ELF-1 (cell line): ENCODE data around the gene TPM2.
A peak's percentile ranks its signal among the peaks of the same experiment; 100 is the strongest.

Experiments
- DNase-seq: peaks from one replicate; pipeline ENCODE4 v3.0.0-alpha.2; 2016; ENCODE audit warnings: low read depth, low spot score

TPM2 gene

DNA sequence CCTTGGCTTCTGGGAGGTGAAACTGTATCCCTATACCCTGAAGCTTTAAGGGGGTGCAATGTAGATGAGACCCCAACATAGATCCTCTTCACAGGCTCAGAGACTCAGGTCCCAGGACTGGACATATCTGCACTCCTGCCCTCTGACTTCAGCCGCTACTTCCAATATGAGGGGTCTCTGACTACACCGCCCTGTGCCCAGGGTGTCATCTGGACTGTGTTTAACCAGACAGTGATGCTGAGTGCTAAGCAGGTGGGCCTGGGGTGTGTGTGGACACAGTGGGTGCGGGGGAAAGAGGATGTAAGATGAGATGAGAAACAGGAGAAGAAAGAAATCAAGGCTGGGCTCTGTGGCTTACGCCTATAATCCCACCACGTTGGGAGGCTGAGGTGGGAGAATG is 10.6 kb downstream of the TPM2 start:
- DNase-seq = no peak

DNA sequence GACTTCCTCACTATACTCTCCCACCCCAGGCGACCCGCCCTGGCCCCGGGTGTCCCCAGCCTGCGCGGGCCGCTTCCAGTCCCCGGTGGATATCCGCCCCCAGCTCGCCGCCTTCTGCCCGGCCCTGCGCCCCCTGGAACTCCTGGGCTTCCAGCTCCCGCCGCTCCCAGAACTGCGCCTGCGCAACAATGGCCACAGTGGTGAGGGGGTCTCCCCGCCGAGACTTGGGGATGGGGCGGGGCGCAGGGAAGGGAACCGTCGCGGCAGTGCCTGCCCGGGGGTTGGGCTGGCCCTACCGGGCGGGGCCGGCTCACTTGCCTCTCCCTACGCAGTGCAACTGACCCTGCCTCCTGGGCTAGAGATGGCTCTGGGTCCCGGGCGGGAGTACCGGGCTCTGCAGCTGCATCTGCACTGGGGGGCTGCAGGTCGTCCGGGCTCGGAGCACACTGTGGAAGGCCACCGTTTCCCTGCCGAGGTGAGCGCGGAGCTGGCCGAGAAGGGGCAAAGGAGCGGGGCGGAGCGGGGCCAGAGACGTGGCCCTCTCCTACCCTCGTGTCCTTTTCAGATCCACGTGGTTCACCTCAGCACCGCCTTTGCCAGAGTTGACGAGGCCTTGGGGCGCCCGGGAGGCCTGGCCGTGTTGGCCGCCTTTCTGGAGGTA is 13.9 kb downstream of the TPM2 start:
- peak; percentile 74 for DNase-seq

DNA sequence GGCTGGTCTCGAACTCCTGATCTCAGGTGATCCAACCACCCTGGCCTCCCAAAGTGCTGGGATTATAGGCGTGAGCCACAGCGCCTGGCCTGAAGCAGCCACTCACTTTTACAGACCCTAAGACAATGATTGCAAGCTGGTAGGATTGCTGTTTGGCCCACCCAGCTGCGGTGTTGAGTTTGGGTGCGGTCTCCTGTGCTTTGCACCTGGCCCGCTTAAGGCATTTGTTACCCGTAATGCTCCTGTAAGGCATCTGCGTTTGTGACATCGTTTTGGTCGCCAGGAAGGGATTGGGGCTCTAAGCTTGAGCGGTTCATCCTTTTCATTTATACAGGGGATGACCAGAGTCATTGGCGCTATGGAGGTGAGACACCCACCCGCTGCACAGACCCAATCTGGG is 14.5 kb downstream of the TPM2 start:
- DNase-seq = peak; percentile 50

DNA sequence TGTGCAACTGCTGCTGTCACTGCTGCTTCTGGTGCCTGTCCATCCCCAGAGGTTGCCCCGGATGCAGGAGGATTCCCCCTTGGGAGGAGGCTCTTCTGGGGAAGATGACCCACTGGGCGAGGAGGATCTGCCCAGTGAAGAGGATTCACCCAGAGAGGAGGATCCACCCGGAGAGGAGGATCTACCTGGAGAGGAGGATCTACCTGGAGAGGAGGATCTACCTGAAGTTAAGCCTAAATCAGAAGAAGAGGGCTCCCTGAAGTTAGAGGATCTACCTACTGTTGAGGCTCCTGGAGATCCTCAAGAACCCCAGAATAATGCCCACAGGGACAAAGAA is 15.7 kb downstream of the TPM2 start:
- DNase-seq = no peak

DNA sequence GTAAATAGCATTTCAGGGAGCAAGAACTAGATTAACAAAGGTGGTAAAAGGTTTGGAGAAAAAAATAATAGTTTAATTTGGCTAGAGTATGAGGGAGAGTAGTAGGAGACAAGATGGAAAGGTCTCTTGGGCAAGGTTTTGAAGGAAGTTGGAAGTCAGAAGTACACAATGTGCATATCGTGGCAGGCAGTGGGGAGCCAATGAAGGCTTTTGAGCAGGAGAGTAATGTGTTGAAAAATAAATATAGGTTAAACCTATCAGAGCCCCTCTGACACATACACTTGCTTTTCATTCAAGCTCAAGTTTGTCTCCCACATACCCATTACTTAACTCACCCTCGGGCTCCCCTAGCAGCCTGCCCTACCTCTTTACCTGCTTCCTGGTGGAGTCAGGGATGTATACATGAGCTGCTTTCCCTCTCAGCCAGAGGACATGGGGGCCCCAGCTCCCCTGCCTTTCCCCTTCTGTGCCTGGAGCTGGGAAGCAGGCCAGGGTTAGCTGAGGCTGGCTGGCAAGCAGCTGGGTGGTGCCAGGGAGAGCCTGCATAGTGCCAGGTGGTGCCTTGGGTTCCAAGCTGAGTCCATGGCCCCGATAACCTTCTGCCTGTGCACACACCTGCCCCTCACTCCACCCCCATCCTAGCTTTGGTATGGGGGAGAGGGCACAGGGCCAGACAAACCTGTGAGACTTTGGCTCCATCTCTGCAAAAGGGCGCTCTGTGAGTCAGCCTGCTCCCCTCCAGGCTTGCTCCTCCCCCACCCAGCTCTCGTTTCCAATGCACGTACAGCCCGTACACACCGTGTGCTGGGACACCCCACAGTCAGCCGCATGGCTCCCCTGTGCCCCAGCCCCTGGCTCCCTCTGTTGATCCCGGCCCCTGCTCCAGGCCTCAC is 16.3 kb downstream of the TPM2 start, which contains the start of gene CA9:
CA9 (plus strand) TSS at position 797 of the 893 bp plus-strand sequence; CDS start at position 829, 32 bp downstream.
- DNase-seq = no peak

DNA sequence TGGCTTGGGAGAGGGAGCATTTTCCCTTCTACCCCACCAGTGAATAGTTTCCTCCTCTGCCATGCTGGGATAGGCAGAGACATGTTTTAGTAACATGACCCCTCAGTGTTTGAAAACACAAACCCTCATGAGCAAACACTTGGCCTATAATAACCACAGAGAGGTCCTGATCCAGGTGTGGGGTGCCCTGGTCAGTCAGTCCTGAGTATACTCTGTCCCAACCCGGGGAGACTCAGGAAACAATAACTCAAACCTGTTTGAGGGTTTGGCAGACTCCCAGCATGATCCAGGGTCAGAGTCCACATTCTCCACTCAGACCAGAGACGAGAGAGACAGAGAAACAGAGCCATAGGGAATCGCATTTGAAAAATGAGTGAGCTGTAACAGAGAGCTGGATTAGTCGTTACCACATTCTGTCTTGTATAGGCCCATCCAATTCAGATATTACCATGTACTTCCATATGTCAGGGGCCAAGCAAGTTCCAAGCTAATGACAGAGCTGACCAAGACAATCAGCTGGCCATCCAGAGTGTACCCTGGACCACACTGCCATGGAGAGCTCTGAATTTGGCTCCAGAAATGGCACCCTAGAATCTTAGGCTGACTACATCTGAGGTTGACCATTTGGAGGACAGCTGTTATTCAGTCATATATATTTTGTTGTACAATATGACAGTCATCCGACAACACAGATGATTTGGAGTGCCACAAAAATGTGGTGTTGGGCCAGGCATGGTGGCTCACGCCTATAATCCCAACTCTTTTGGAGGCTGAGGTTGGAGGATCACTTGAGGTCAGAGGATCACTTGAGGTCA is 20.2 kb downstream of the TPM2 start:
- DNase-seq = no peak

DNA sequence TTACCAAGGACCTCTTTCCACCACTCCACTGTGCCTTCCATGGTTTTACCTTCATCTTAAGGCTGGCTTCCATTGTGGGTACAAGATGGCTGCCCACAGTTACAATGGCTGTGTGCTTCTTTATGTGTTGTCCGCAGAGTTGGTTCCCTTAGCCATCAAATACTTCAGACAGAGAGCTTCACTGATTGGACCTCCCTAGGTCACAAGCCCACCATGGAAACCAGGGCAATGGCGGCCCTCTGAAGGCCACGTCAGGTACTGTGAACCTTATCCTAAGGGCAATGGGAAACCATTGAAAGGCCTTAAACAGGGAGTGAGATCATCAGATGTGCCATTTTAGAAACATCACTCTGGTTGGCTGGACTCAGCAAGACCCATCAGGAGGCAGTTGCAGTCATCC is 21.8 kb downstream of the TPM2 start:
- DNase-seq = no peak

DNA sequence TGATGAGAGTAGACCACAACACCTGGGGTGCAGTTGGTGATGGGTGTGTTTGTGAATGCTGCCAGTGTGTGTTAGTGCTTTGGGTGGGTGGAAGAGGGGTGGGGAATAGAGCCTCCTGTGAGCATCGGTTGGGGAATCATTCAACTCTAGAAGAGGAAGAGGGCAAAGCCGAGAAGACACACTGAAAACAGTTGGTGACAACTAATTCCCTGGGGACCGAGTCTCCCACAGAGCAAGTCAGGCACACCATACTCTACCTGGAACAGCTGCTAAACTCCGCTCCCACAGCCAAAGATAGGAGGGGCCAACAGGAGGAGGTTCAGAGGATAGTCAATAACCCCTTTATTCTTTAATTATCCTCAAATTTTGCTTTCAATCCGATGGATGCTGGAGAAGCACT is 23.2 kb downstream of the TPM2 start:
- DNase-seq = no peak

DNA sequence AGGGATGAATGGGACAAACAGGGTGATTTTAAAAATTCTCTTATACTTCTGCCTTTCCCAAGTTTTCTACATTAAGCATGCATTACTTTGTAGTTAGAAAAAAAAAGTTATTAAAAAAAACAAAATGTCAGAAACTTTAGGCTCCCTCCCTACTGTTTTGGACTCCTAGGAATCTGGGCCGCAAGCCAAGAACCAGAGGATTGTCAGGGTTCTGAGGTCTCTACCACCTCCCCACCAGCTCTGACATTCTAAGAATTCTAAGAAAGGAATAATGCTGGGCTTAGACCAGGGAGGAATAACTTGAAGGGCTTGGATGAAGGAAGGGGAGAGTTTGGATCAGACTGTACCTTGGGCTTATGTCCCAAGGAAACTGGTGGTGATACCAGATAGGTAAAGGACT is 23.7 kb downstream of the TPM2 start:
- DNase-seq = no peak

DNA sequence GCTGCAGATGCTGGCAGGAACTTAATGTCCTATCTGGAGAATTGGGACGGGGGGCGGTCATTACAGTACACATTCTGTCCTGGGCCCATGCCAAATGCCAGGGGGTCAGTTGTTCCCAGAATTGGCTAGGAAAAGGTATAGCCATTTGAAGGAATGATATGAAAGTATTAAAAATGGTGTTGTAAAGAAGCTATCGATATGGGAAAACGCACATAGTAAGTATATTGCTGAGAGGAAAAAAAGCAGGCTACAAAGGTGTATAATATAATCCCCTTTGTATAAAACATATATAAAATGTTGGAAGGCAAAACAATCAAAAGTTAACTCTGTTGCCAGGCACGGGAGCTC is 24.3 kb downstream of the TPM2 start:
- DNase-seq = no peak

DNA sequence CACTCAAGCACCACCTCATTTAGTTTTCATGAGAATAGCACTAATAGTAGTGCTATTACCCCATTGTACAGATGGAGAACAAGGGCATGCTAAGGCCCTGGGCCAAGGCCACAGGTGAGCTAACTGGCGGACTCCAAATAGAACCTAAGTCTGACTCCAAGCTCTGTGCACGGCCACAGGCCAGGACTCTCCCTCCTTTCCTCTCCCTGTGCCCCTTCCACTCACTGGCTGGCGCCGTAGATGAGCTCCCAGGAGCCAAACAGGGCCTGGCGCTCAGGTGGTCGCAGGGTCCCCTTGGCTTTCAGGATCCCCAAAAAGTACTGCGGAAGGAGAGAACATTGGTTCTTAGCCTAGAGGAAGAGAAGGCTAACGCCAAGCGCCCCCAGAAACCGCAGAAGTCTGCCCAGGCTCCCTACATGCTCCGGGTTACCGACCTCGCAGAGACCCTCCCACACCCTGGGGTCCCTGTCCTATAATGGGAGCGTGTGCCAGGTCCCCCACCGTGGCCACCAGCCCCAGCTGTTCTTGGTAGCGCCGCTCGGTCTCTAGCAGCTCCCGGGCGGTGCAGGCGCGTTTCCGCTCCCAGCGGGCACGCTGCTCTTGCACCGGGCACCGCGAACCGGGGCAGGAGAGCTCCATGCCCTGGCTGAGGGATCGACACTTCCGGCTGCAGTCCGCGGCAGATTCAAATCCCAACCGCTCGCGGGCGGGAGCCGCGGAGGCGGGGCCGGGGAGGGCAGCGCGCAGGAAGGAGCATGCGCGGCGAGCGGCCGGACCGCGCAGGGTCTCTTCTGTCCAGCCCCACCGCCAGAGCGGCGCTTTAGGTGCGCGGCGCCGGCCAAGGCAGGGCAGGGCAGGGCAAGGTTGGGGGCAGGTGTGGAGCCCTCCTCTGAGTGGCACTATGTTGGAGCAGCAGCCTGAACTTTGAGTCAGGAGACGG is 24.9 kb downstream of the TPM2 start, which contains the start of gene ARHGEF39:
ARHGEF39 (minus strand) TSS at position 665 of the 940 bp plus-strand sequence; CDS start at position 639, 26 bp downstream.
- peak; percentile 96 for DNase-seq

DNA sequence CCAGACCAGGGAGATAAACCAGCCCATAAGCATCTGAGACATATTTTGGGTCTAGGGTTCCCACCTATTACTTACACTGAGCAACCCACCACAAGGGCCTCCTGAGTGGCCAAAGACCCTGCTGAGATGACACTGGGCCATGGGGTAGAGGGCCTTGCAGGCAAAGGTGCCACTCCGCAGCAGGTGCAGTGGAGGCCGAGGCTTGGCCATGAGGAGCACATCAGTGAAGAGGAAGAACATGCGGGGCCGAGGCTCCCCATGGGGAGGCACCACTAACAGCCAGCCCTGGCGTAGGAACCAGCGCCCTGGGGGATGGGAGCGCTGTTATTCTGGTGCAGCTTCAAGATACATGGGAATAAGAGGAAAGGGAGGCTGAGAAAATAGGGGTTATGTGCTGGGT is 27.3 kb downstream of the TPM2 start:
- no peak for DNase-seq

DNA sequence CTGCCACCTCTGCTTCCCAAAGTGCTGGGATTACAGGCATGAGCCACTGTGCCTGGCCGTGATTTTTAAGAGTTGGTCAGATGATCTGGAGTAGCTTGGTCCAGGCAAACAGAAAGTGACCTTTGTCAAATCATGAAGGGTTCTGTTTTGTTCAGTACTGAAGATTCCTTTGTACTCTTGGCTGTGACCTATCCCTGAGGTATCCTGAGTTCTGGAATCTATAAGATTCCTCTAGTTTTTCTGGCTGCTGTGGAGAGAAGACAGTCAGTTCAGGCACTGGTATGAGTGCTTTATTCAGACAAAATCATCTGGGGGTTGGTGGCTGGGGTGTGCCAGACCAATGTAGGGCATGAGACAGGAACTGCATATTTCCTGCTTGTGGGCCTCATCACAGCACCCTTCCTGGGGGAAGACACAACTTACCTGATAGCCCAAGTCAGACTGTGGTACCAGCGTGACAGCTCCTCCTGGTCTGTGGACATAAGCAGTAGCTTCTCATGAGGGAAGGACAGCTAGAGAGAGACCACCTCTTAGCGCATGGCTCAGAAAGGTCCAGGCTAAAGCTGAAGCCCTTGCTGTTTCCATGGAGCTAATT is 27.9 kb downstream of the TPM2 start:
- no peak for DNase-seq

DNA sequence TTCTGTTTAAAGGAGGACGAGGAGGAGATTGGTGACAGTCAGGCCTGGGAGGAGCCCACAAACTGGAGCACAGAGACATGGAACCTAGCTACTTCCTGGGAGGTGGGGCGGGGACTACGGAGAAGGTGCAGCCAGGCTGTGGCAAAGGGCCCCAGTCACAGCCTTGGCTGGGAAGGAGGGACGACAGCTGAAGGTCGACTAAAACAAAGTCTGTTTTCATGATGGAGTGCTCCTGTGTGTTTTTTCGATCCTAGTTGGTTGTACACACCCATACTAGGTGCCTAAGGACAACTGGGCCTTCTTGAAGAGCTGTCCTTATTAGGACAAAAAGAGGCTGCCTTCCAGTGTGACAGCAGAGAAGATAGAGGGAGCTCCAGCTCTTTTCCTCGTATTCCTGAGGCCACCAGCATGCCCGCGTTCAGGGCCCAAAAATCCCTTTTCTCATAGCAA is 28.7 kb downstream of the TPM2 start:
- peak; percentile 57 for DNase-seq

DNA sequence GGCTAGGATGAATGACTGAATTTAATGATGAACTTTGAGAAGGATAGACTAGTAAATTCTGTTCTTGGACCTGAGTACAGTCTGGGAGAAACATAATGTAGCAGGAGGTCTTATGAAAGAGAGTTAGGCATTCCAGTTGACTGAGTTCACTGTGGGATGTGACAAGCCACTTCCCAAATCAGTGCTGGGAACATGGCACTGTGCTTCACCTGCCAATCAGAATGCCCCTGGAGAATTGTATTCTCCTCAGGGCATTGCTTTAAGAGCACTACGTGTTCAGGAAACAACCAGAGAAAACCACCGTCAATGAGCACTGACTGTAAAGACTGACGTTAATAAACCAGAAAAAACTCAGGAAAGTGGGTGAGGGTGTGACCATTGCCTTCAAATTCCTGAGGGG is 30.4 kb downstream of the TPM2 start:
- no peak for DNase-seq

DNA sequence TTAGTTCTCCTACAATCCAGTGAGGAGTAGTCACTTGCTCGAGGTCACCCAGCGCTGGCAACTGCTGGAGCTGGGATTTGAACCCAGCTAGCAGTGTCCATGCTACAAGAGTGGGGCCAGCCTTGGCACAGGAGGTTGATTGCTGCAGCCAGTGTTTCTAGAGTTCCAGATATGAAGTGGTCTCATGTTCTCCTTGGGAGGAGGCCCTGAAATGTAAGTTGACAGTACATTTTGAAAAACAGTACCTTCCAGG is 30.8 kb downstream of the TPM2 start:
- DNase-seq = no peak

DNA sequence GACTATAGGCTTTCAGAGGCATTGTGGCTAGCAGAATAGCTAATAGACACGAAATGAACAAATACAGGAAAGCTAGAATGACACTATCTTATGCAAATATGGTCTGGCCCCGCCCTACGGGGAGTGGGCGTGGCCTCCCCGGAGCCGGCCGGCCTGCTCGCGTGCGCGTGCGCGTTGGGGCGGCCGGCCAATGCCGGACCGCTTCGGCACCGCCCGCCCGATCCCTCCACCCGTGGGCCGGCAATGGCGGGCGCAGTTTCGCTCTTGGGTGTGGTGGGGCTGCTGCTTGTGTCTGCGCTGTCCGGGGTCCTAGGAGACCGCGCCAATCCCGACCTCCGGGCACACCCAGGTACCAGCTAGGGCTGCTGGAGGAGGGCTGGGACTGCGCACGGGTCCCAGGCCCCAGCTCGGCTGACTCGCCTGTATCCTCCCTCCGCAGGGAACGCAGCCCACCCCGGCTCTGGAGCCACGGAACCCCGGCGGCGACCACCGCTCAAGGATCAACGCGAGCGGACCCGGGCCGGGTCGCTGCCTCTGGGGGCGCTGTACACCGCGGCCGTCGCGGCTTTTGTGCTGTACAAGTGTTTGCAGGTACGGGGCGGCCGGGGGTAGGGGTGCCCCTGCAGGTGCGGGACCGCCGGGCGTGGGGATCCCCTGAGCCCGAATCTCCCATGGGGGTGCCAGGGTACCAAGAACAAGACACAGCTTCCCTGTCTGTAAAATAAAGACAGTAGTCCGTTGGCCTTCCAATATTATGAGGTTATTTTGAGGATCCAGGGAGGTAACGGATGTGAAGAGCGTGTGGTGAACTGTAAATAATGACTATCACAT is 31.4 kb downstream of the TPM2 start, which contains the start of gene CCDC107:
CCDC107 (plus strand) TSS at position 156 of the 831 bp plus-strand sequence; CDS start at position 244, 88 bp downstream.
- peak; percentile 93 for DNase-seq

DNA sequence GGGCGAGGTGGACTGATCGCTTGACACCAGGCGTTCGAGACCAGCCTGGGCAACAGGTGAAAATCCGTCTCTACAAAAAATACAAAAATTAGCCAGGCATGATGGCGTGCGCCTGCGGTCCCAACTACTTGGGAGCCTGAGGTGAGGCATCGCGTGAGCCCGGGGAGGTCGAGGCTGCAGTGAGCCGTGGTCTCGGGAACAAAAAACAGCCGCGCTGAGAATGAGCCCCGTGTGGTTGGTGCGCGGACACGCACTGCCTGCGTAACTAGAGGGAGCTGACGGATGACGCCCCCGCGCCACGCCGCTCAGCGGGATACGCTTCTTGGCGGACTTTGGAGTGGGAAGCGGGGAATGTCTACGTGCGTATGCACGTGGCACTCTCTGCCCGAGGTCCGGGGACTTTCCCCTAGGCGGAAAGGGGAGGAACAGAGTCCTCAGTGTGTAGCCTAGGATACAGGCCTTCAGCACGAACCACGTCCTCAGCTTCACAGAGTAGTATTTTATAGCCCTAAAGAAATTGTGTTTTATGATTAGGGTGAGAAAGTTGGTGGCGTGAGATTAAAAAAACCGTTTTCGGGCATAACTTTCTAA is 32.1 kb downstream of the TPM2 start, which contains the start of gene RMRP:
RMRP (minus strand) TSS at position 474 of the 591 bp plus-strand sequence.
- DNase-seq = peak; percentile 99

DNA sequence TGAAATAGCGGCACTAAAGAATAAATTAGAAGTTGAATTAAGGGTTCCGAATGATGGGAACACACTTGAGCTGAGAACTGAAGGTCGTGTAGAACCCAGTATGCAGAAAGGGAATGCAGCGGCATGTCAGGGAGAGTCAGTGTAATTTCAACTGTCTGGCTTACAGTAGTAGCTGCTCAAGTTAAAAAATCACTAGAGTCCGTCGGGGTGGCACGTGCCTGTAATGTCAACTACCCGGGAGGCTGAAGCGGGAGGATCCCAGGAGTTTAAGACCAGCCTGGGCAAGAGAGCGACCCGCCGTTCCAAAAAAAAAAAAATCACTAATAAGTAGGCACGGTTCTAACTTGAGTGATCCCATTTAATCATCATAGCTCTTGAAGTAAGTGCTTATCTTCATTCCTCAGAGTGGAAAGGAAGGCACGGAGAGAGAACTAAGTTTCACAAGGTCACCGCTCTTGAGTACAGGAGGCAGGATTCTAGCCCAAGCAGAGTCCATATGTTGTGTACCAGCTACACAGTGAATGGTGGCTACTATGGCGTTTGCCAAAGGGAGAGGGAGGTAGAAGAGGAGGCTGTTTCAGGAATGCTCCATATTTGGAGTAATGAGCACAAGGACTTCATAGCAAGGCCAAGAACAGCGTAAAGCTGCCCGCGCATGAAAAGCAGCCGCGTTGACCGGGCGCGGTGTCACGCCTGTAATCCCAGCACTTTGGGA is 32.7 kb downstream of the TPM2 start:
- no peak for DNase-seq
